GM18498 (cell line): Measurements from ENCODE around the gene PALM.
"Not testable (repeated sequence)": the region's sequence is repeated elsewhere in the genome, so short reads cannot be mapped to it uniquely, and the experiment has no call there.

Experiments used
- ATAC-seq: cut with Tn5 transposase; IDR thresholded peaks from one replicate; pipeline ENCODE4 v1.9.1; 2021; ENCODE audit warnings: mild to moderate bottlenecking, moderate library complexity; ENCODE audit not compliant: unreplicated experiment

PALM gene, protein sequence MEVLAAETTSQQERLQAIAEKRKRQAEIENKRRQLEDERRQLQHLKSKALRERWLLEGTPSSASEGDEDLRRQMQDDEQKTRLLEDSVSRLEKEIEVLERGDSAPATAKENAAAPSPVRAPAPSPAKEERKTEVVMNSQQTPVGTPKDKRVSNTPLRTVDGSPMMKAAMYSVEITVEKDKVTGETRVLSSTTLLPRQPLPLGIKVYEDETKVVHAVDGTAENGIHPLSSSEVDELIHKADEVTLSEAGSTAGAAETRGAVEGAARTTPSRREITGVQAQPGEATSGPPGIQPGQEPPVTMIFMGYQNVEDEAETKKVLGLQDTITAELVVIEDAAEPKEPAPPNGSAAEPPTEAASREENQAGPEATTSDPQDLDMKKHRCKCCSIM

DNA sequence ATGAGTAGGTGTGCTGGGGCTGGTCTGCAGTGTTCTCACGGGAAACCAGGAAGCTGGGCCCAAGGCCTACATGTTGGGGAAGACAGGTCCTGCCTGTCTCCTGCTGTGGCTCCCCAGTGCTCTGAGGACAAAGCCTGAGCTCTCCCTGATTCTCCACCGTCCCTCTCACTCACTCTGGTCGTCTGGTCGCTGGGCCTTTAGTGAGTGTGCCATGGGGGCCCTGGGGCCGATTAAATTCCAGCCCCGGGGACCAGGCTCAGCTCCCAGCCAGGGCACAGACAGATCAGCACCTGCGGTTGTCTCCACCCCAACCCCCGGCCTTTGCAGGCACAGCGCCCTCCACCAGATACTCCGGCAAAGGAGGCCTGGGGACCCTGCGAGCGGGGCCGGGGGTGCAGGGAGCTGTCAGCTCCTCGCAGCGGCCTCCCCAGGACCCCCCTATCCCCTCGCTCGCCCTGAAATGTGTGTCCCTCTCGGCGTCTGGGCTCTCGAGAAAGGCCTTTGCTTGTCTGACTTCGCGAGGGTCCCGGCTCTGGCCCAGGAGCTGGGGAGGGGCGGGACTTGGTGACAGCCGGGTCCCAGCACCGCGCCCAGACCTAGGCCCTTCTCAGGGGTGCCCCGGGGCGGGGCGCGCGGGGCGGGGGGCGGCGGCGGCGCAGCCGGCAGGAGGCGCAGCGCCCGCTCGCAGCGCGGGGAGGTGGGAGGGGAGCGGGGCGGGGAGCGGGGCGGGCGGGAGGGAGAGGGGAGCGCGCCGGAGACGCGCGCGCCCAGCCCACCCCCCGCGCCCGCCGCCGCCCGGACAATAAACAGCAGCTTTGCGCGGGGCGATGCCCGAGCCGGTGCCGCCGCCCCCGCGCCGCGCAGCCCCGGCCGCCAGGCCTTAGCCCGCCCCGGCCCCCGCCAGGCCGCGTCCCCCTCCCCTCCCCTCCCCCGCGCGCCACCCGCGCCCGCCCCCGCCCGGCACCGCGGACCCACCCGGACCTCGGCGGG lies at the start of gene PALM:
Gene PALM (plus strand): TSS at position 782 of the 990 bp plus-strand sequence. CDS start 212 bp downstream, outside the sequence.
- no peak for ATAC-seq

DNA sequence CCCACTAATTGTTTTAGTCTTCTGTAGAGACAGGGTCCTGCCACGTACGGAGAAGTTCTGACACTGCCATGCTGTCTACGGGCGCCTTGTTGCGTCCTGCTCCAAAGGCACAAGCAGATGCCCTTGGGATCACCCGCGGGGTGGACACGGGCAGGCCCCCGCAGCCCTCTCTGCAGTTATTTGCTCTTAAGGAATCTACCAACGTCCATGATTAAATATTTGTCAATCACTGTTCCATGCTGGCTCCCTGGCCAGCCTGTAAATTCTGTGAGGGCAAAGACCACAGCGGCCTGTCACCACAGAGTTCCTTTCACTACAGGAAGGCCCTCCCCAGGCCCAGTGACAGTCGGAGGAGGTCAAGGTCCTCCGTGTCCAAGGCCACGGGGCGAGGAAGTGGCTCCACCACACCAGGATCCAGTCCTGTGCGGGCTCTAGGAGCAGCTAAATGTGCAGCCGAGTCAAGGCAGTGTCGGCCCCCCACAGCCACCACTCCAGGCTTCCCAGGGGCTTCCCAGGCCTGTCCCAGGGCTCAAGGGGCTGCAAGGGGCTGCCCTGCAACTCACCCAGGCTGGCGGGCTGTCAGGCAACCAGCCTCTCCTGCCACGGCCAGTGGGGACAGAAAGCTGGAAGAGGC lies 47.8 kb upstream of the PALM start:
- peak; percentile 0 for ATAC-seq

DNA sequence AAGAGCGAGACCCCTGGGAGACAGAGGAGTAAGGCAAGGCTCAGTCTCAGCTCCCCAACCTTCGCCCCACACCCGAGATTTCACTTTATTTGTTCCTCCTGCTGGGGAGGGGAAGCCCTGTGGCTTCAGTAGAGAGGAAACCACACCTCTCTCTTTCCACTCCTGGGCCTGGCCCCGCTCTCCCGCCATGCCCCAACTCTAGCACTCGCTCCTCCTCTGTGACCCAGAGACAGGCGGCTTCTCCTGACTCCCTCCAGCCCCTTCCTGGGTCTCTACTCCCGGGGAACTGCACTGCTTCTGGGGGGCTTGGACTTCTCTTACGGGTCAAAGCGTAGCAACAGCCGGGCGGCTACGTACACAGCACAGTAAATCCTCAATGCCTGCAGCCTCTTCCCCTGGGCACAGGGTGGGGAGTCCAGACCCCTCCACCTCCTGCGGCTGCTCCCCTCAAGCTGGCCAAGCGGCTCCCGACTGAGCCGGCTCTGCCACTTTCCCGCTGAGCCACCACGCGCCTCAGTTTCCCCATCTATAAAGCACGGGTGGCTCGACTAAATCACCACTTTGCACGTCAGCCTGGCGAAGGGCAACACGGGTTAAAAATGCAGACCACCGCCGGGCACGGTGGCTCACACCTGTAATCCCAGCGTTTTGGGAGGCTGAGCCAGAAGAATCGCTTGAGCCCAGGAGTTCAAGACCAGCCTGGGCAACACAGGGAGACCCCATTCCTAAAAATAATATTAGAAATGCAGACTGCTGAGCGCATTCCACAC lies 47.1 kb upstream of the PALM start:
- ATAC-seq = peak; percentile 25

GRCh38 chr19:662207-662961 lies 46.4 kb upstream of the PALM start:
- peak; percentile 24 for ATAC-seq

GRCh38 chr19:662962-663681 lies 45.6 kb upstream of the PALM start, which contains the start of gene RNF126:
TSS of gene RNF126 (minus strand) at chr19:663214. CDS start at chr19:663121, 93 bp downstream.
- ATAC-seq = peak; percentile 65

- ATAC-seq = no peak
Observed at GRCh38 chr19:663682-664117, 45.0 kb upstream of the PALM start.

- no peak for ATAC-seq
Observed at GRCh38 chr19:664913-665443, 43.8 kb upstream of the PALM start.

DNA sequence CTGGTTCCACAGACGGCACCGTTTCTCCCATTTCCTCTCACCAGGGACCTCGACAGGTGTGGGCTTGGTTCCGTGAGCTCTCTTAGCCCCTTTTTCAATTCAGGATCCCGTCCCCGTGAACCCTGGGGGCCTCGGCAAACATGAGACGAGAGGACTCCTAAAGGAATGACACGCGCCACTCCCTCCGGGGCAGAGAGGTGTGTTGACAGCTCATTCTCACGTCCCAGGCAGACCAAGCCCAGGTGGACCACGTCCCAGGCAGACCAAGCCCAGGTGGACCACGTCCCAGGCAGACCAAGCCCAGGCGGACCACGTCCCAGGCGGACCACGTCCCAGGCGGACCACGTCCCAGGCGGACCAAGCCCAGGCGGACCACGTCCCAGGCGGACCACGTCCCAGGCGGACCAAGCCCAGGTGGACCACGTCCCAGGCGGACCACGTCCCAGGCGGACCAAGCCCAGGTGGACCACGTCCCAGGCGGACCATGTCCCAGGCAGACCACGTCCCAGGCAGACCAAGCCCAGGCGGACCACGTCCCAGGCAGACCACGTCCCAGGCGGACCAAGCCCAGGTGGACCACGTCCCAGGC lies 41.7 kb upstream of the PALM start:
- ATAC-seq = not testable (repeated sequence)

GRCh38 chr19:668675-669434 lies 39.9 kb upstream of the PALM start:
- not testable (repeated sequence) for ATAC-seq

- no peak for ATAC-seq
Observed at GRCh38 chr19:670609-671075, 38.1 kb upstream of the PALM start.

DNA sequence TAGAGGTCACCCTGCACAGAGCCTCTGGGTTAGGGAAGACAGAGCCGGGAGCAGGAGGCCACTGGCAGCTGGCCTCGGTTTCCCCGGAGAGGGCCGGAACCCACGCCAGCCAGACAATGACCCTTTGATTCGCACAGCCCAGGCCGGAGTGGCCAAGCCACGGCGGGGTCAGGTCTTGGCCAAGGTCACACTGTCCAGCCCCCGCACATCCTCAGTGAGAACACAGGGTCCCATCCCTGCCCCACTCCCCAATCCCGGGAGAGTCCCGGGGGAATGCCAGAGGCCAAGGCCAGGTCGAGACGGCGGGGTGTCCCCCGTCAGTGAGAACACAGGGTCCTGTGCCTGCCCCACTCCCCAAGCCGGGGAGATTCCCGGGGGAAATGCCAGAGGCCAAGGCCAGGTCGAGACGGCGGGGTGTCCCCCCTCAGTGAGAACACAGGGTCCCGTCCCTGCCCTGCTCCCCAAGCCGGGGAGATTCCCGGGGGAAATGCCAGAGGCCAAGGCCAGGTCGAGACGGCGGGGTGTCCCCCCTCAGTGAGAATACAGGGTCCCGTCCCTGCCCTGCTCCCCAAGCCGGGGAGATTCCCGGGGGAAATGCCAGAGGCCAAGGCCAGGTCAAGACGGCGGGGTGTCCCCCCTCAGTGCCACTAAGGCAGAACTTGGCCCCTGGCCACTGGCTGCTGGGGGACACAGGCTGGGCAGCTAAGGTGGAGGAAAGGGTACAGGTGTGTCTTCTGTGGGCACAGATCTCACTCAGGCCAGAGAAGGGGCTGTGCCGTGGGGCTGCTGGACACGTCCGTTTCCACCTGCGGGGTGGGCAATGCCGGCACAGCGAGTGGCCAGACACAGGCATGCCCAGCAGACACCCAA lies 34.2 kb upstream of the PALM start:
- no peak for ATAC-seq

DNA sequence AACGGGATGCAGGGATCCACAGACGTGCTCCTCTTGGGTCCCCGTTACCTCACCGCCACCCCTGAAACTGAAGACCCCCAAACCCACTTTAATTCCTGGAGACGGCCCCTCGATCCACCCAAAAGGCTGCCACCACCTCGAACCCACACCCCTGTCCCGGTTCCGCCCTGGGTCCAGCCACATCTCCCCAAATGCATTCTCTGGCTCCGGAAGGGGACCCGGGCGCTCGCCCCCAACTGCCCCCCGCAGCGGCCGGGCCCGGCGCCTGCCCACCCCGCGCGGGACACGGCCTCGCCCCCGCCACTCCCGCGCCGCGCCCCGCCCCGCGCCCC lies 32.8 kb upstream of the PALM start:
- ATAC-seq = no peak

- no peak for ATAC-seq
Observed at GRCh38 chr19:676339-677105, 32.2 kb upstream of the PALM start, which contains the start of gene FSTL3. TSS of gene FSTL3 (plus strand) at chr19:676392. CDS start at chr19:676424, 32 bp downstream.

- no peak for ATAC-seq
Observed at GRCh38 chr19:677201-677600, 31.5 kb upstream of the PALM start.

- no peak for ATAC-seq
Observed at GRCh38 chr19:677601-678436, 30.9 kb upstream of the PALM start.
